H7 (cell line): ENCODE results near the gene AMIGO3. TPM values are rescaled to one million over a fixed set of nuclear protein-coding genes. Genes with fewer than 3 reads are reported as not detected.
A peak's percentile ranks its signal among the peaks of the same experiment; 100 is the strongest.

Source experiments
- DNase-seq: peaks from one replicate; pipeline ENCODE4 v3.0.0; 2012
- H3K27me3 ChIP-seq: 2 replicates; pipeline ENCODE4 v1.6.0; 2011; ENCODE audit warnings: mild to moderate bottlenecking, low read length; ENCODE audit not compliant: control insufficient read depth, insufficient read depth
- H3K36me3 ChIP-seq: replicated peaks from 2 replicates; pipeline ENCODE4 v1.5.1; 2011; ENCODE audit warnings: low read length; ENCODE audit not compliant: control insufficient read depth, insufficient read depth
- H3K4me3 ChIP-seq: 2 replicates; pipeline ENCODE4 v1.5.1; 2011; ENCODE audit warnings: low read depth, mild to moderate bottlenecking, control low read depth, low read length, moderate library complexity; ENCODE audit not compliant: insufficient read depth
- total RNA-seq: library from RNA; depleted of rRNA; stranded (reverse); fragments of >200 nt; shearing (Covaris generic); gene quantifications from 2 replicates; pipeline ENCODE4 v1.2.3, GENCODE V29; 2014

Gene AMIGO3
- total RNA-seq, 1 experiment from 2014 or later: 5.8 TPM

- Histone ChIP-seq H3K27me3 (no peaks in the 10 kb centered on the region), H3K36me3 (peaks cover 17% of the 10 kb centered on the region), H3K4me3 (no peak overlapping the region)
- DNase-seq: no peak
These were observed 15.3 kb upstream of the AMIGO3 start for GRCh38 chr3:49734752-49735151.

GRCh38 chr3:49733551-49733950, 14.1 kb upstream of the AMIGO3 start:
- no peak for DNase-seq
- Histone ChIP-seq H3K27me3 (no peaks in the 10 kb centered on the region), H3K4me3 (no peak overlapping the region), H3K36me3 (peaks cover 17% of the 10 kb centered on the region)

- H3K36me3 ChIP-seq: peaks cover 16% of the 10 kb centered on the region
These were observed 13.1 kb upstream of the AMIGO3 start for GRCh38 chr3:49732597-49732996.

GRCh38 chr3:49729966-49730609, 10.6 kb upstream of the AMIGO3 start:
- peaks cover 17% of the 10 kb centered on the region for H3K36me3 ChIP-seq
- H3K4me3 ChIP-seq: no peak overlapping the region
- no peak for DNase-seq
- H3K27me3 ChIP-seq: no peaks in the 10 kb centered on the region

More at GRCh38 chr3:49732597-49732996, 13.1 kb upstream of the AMIGO3 start:
- no peaks in the 10 kb centered on the region for H3K27me3 ChIP-seq
- DNase-seq: no peak
- no peak overlapping the region for H3K4me3 ChIP-seq

- Histone ChIP-seq H3K36me3 (peaks cover 16% of the 10 kb centered on the region), H3K27me3 (no peaks in the 10 kb centered on the region), H3K4me3 (no peak overlapping the region)
- DNase-seq: no peak
These were observed 8.5 kb upstream of the AMIGO3 start for GRCh38 chr3:49727924-49728361.

GRCh38 chr3:49727154-49727923, 7.9 kb upstream of the AMIGO3 start:
- H3K36me3 ChIP-seq: peaks cover 14% of the 10 kb centered on the region

GRCh38 chr3:49725906-49726681, 6.6 kb upstream of the AMIGO3 start:
- Histone ChIP-seq H3K4me3 (no peak overlapping the region), H3K36me3 (peaks cover 19% of the 10 kb centered on the region), H3K27me3 (no peaks in the 10 kb centered on the region)
- peak; percentile 27 for DNase-seq

More at GRCh38 chr3:49727154-49727923, 7.9 kb upstream of the AMIGO3 start:
- no peak overlapping the region for H3K4me3 ChIP-seq
- DNase-seq: no peak
- no peaks in the 10 kb centered on the region for H3K27me3 ChIP-seq

GRCh38 chr3:49724586-49724985, 5.1 kb upstream of the AMIGO3 start:
- H3K27me3 ChIP-seq: no peaks in the 10 kb centered on the region
- DNase-seq: peak; percentile 73
- H3K4me3 ChIP-seq: peak overlapping the region; percentile 62
- H3K36me3 ChIP-seq: peaks cover 21% of the 10 kb centered on the region

- Histone ChIP-seq H3K36me3 (peaks cover 21% of the 10 kb centered on the region), H3K27me3 (no peaks in the 10 kb centered on the region; the same call in 1 of the 2 replicates), H3K4me3 (peak within 1 kb of the TSS; percentile 82)
- peak; percentile 99 for DNase-seq
These were observed 4.4 kb upstream of the AMIGO3 start, which contains the start of gene GMPPB for GRCh38 chr3:49723628-49724551. Gene GMPPB, minus strand, starts transcription at chr3:49723951. Its CDS starts 225 bp downstream, at chr3:49723726.

- peak; percentile 86 for DNase-seq
- Histone ChIP-seq H3K27me3 (peaks cover 5% of the 10 kb centered on the region; the same call in 1 of the 2 replicates), H3K4me3 (peak overlapping the region; percentile 82), H3K36me3 (peaks cover 21% of the 10 kb centered on the region)
These were observed 3.8 kb upstream of the AMIGO3 start for GRCh38 chr3:49723296-49723627.

- H3K36me3 ChIP-seq: peaks cover 21% of the 10 kb centered on the region
- H3K4me3 ChIP-seq: peak overlapping the region; percentile 82
- no peak for DNase-seq
- H3K27me3 ChIP-seq: peaks cover 7% of the 10 kb centered on the region; the same call in 1 of the 2 replicates
These were observed 3.4 kb upstream of the AMIGO3 start for GRCh38 chr3:49722896-49723295.

GRCh38 chr3:49721896-49722781, 2.7 kb upstream of the AMIGO3 start:
- peak; percentile 32 for DNase-seq
- no peak overlapping the region for H3K4me3 ChIP-seq
- peaks cover 16% of the 10 kb centered on the region for H3K36me3 ChIP-seq
- H3K27me3 ChIP-seq: peaks cover 7% of the 10 kb centered on the region; the same call in 1 of the 2 replicates

- H3K36me3 ChIP-seq: peaks cover 16% of the 10 kb centered on the region
- H3K27me3 ChIP-seq: peaks cover 7% of the 10 kb centered on the region; the same call in 1 of the 2 replicates
- no peak for DNase-seq
- no peak overlapping the region for H3K4me3 ChIP-seq
These were observed 2.1 kb upstream of the AMIGO3 start for GRCh38 chr3:49721596-49721895.
